IPS-18a (cell line): ENCODE data around the gene RPL36AL.
A peak's percentile ranks its signal among the peaks of the same experiment; 100 is the strongest.

Experiments used
- H3K27ac ChIP-seq: one replicate; pipeline ENCODE4 v1.5.1; 2013; ENCODE audit warnings: low read length
- H3K27me3 ChIP-seq: one replicate; pipeline ENCODE4 v1.6.1; 2013; ENCODE audit warnings: mild to moderate bottlenecking, low read length; ENCODE audit not compliant: control insufficient read depth, insufficient read depth
- H3K36me3 ChIP-seq: one replicate; pipeline ENCODE4 v1.6.1; 2013; ENCODE audit warnings: low read depth, low read length; ENCODE audit not compliant: control insufficient read depth
- H3K4me1 ChIP-seq: one replicate; pipeline ENCODE4 v1.6.1; 2013; ENCODE audit warnings: low read depth, low read length; ENCODE audit not compliant: control insufficient read depth
- H3K4me3 ChIP-seq: one replicate; pipeline ENCODE4 v1.5.1; 2013; ENCODE audit warnings: low read length
- H3K9ac ChIP-seq: one replicate; pipeline ENCODE4 v1.6.1; 2013; ENCODE audit warnings: mild to moderate bottlenecking, low read length, moderate library complexity
- H3K9me3 ChIP-seq: one replicate; pipeline ENCODE4 v1.6.1; 2013; ENCODE audit warnings: low read depth, low read length; ENCODE audit not compliant: control insufficient read depth

The RPL36AL gene

DNA sequence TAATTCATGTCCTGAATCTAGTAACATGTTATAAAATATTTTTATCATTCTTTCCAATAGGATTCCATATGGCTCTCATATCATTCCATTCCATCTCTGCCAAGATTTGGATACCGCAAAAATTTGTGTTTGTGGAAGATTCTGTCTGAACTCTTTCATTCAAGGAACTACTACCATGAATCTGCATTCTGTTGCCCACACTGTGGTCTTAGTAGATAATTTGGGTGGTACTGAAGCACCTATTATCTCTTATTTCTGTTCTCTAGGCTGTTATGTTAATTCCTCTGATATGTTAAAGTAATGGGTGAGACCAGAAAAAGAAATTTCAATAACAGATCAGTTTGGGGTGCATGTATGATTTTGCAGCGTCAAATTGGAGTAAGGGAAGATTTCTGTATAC is 6.2 kb downstream of the RPL36AL start:
- Histone ChIP-seq H3K27me3 (no peaks in the 10 kb centered on the region), H3K36me3 (peaks cover 27% of the 10 kb centered on the region), H3K4me1 (no peaks in the 10 kb centered on the region), H3K27ac (no peak overlapping the region), H3K9ac (no peak overlapping the region), H3K9me3 (no peaks in the 10 kb centered on the region), H3K4me3 (no peak overlapping the region)

DNA sequence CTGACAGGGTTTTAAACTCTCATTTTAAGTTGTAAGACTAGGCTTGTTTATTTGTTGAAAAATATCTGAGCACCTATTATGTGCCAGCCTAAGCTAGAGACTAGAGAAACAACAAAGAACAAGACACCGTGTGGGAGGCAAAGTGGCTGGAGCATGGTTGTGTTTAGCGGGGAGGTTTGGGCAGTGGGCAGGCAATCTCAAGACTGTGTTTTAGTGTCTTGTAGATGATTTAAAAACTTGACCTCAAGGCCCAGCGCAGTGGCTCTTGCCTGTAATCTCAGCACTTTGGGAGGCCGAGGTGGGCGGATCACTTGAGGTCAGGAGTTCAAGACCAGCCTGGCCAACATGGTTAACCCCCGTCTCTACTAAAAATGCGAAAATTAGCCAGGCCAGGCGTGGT is 7.8 kb downstream of the RPL36AL start:
- H3K4me1 ChIP-seq, result no peaks in the 10 kb centered on the region
- no peak overlapping the region for H3K27ac ChIP-seq
- peaks cover 17% of the 10 kb centered on the region for H3K36me3 ChIP-seq
- H3K27me3 ChIP-seq, result no peaks in the 10 kb centered on the region
- H3K9ac ChIP-seq, result no peak overlapping the region
- H3K9me3 ChIP-seq, result no peaks in the 10 kb centered on the region
- no peak overlapping the region for H3K4me3 ChIP-seq

DNA sequence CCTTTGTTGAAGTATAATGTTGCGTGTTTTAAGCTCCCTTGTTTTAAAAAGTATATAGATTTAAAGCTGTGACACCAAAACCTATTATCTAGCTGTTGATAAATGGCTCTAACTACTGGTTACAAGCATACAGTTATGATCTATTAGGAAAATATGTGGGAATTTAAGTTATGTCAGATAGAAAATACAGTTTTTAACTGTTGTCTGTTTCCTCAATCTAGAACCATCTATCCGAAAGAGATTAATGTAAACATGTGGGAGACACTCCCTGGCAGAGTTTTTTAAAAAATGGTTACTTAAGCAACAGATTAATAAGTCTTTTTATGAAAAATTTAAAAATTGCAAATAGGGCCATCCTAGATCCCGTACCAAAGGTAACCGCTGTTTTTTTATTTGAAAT is 8.2 kb downstream of the RPL36AL start:
- Histone ChIP-seq H3K4me3 (no peak overlapping the region), H3K9me3 (no peaks in the 10 kb centered on the region), H3K27ac (no peak overlapping the region), H3K27me3 (no peaks in the 10 kb centered on the region), H3K4me1 (no peaks in the 10 kb centered on the region), H3K36me3 (peaks cover 18% of the 10 kb centered on the region), H3K9ac (no peak overlapping the region)

DNA sequence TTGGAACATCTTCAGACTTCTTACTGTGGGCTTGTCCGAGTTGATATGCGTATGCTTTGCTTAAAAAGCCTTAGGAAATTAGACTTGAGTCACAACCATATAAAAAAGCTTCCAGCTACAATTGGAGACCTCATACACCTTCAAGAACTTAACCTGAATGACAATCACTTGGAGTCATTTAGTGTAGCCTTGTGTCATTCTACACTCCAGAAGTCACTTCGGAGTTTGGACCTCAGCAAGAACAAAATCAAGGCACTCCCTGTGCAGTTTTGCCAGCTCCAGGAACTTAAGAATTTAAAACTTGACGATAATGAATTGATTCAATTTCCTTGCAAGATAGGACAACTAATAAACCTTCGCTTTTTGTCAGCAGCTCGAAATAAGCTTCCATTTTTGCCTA is 12.8 kb downstream of the RPL36AL start:
- H3K4me3 ChIP-seq, result no peak overlapping the region
- H3K9me3 ChIP-seq, result no peaks in the 10 kb centered on the region
- H3K27ac ChIP-seq, result no peak overlapping the region
- H3K4me1 ChIP-seq, result no peaks in the 10 kb centered on the region
- H3K27me3 ChIP-seq, result no peaks in the 10 kb centered on the region
- peaks cover 41% of the 10 kb centered on the region for H3K36me3 ChIP-seq
- H3K9ac ChIP-seq, result no peak overlapping the region

DNA sequence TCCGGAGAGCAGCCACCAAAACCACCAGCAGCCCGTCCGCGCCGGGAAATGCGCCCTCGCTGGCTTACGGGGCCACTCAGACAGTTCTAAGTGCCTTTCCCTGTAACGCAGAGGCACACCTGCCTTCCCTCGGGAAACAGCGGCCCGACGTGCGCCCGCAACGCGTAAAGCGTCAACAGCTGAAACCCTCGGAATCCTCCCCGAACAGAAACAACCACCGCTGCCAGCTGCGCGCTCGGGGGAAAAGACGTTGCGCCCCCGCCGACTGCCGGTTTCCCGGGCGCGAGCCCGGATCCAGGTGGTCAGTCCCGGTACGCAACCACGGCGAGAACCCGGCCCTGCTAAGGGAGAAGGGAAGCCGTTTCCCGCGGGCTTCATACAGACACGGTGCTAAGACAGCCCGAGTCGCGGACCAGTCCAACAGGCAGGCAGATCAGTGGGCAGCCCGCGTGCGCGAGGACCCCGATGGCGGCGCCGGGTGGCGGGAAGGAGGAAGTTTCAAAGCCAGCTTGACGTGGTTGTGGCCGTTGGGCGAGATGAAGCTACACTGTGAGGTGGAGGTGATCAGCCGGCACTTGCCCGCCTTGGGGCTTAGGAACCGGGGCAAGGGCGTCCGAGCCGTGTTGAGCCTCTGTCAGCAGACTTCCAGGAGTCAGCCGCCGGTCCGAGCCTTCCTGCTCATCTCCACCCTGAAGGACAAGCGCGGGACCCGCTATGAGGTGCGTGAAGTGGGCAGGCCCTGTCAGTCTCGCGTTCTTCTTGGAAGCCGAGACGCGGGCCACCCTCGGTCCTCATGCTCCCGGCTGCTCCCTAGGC is 21.7 kb downstream of the RPL36AL start, which contains the start of gene LRR1:
LRR1 (plus strand) TSS at position 456 of the 816 bp plus-strand sequence; CDS start at position 537, 81 bp downstream.
- no peaks in the 10 kb centered on the region for H3K27me3 ChIP-seq
- H3K9me3 ChIP-seq, result no peaks in the 10 kb centered on the region
- no peaks in the 10 kb centered on the region for H3K4me1 ChIP-seq
- peak within 1 kb of the TSS; percentile 66 for H3K27ac ChIP-seq
- H3K36me3 ChIP-seq, result peaks cover 13% of the 10 kb centered on the region
- H3K4me3 ChIP-seq, result peak within 1 kb of the TSS; percentile 99
- peak within 1 kb of the TSS; percentile 95 for H3K9ac ChIP-seq

DNA sequence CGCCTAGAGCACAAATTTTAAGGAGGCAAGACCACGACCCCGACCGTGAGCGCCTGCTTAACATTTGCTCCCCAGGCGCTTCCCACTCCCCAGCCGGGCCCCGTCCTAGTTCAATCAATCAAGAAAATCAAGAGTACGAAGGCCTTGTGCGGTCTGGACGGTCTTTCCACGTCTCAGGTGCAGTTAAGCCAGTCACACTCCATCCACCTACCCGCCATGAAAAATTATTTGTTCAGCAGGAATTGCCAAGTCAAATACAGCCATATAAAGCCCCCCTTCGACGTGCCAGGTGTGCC is 22.3 kb downstream of the RPL36AL start:
- peak overlapping the region; percentile 66 for H3K27ac ChIP-seq
- peak overlapping the region; percentile 95 for H3K9ac ChIP-seq
- H3K27me3 ChIP-seq, result no peaks in the 10 kb centered on the region
- H3K36me3 ChIP-seq, result peaks cover 10% of the 10 kb centered on the region
- peak overlapping the region; percentile 99 for H3K4me3 ChIP-seq
- H3K4me1 ChIP-seq, result no peaks in the 10 kb centered on the region
- no peaks in the 10 kb centered on the region for H3K9me3 ChIP-seq

DNA sequence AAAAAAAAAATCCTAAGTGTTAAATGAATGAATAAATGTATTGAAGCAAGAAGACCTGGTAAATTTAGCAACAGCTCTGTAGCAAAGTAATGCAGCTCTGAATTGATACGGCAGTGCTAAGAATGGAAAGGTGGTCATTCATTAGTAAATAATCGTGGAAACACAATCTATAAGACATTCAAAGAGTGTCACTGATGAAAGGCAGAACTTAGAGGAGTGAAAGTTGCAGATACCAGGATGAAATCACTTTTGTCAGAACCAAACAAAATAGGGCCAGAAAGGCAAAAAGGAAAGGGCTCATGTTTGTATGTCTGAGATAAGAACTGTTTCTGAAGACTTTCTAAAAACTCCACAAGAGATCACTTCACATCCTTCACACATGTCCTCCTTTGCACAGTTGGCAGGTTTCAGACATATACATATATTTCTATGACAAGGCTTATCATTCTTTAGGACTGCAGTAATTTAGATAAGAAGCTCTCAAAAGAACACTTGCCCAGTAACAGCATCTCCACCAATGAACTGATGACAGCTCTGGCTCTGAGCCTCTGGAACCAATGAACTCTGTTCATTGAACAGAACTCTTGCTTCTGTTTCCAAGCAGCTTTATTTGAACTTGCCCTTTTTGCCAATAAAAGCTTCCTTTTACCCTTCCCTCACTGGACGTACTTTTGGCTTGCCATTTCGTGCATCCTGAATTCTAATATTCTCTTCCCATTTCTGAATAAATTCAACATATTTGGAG is 25.9 kb downstream of the RPL36AL start:
- H3K9ac ChIP-seq, result no peak overlapping the region
- no peaks in the 10 kb centered on the region for H3K9me3 ChIP-seq
- H3K36me3 ChIP-seq, result no peaks in the 10 kb centered on the region
- H3K4me3 ChIP-seq, result no peak overlapping the region
- H3K27me3 ChIP-seq, result no peaks in the 10 kb centered on the region
- H3K4me1 ChIP-seq, result no peaks in the 10 kb centered on the region
- H3K27ac ChIP-seq, result no peak overlapping the region

DNA sequence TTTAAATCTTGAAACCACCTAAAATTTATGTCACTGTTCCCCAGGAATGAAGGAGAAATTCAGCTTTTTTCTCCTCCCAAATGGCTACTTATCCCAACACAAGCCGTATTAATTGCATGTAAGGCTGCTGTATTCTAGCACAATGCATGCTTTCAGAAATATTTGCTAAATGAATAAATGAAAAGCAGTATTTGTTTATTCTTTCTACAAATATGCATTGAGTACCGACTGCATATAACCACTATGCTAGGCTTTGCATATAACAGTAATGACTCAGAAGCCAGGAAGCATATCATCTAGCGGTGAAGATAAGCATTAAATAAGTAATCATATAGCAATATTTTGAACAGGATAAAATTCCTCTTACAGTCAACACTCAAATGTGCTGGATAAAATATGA is 27.4 kb downstream of the RPL36AL start:
- H3K27me3 ChIP-seq, result no peaks in the 10 kb centered on the region
- H3K9ac ChIP-seq, result no peak overlapping the region
- no peaks in the 10 kb centered on the region for H3K4me1 ChIP-seq
- no peak overlapping the region for H3K4me3 ChIP-seq
- no peak overlapping the region for H3K27ac ChIP-seq
- no peaks in the 10 kb centered on the region for H3K9me3 ChIP-seq
- no peaks in the 10 kb centered on the region for H3K36me3 ChIP-seq

DNA sequence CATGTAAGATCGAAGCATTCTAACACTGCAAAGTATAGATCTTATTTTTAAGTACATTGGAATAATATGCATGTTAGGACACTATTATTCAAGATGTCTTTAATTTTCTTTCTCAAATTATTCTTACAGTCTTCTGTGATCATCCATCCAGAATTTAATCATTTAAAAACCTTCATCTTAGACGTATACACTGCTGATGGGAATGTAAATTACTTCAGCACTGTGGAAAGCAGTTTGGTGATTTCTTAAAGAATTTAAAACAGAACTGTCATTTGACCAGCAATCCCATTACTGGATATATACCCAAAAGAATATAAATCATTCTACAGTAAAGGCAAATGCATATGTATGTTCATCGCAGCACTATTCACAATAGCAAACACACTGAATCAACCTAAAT is 31.0 kb downstream of the RPL36AL start:
- Histone ChIP-seq H3K4me3 (no peak overlapping the region), H3K4me1 (no peaks in the 10 kb centered on the region), H3K36me3 (peaks cover 5% of the 10 kb centered on the region), H3K9ac (no peak overlapping the region), H3K27ac (no peak overlapping the region), H3K27me3 (no peaks in the 10 kb centered on the region), H3K9me3 (no peaks in the 10 kb centered on the region)

DNA sequence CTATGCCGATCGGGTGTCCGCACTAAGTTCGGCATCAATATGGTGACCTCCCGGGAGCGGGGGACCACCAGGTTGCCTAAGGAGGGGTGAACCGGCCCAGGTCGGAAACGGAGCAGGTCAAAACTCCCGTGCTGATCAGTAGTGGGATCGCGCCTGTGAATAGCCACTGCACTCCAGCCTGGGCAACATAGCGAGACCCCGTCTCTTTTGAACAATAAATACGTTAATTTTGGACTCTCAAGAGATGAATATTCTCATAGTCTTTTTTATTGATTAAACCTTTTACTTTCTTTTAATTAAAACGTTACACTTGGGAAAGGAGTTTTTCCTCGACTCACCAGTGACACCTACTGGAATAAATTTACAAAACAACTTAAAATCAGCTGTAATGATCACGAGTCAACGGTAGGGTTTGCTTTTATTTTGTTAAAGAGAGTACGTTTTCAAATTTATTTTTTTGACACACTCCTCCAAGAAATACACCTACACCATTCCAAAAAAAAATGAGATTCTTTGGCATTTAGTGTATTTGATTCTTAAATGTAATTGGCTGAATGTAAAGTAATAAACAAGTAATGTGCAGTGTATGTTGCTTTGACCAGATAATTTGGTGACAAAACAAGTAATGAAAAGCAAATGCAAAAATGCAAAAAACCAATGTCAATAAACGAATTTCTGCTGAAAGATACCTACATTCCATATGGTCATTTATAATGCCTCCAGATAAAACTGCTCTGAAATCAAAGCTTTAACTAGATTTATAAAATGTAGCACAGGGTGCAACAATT is 33.6 kb downstream of the RPL36AL start:
- Histone ChIP-seq H3K4me3 (peak overlapping the region; percentile 98), H3K36me3 (peaks cover 26% of the 10 kb centered on the region), H3K27me3 (no peaks in the 10 kb centered on the region), H3K9me3 (no peaks in the 10 kb centered on the region), H3K4me1 (peaks cover 9% of the 10 kb centered on the region), H3K9ac (no peak overlapping the region), H3K27ac (no peak overlapping the region)

DNA sequence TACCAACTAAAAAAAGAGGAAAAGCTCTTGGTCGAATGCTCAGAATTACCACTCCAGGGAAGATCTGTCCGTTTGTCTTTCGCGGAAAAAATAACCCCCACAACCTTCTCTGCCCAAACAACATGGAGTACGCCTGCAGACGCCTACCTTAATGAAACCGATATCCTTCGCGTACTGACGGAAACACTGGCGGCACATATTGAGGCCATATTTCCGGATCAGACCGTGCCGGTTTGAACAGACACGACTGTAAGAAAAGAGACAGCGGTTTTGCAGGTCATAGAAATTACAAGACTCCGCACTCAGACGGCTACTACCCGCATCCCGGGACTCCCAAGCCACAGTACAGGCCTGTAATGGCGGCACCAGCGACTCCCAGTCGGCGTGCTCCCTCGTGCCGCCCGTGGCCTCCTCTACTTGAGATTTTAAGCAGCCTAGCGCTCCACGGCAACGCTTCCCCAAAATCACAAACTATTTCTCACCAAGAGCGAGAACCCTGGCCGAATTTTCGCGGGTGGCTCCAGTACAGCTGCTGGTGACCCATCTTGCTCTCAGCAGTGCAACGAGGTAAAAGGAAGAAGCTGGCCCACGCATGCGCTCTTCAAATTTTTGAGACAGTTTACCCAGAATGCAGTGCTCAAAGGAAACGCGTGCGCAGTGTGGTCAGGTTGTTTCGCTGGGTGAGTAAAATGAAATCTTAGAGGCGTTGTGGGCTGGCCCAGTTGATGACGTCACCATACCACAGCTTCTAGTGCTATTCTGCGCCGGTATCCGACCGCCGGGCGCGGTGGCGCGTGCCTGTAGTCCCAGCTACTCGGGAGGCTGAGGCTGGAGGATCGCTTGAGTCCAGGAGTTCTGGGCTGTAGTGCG is 34.4 kb downstream of the RPL36AL start, which contains the start of gene RPS29:
RPS29 (minus strand) TSS at position 578 of the 870 bp plus-strand sequence; CDS start at position 544, 34 bp downstream.
- Histone ChIP-seq H3K4me3 (peak within 1 kb of the TSS; percentile 98), H3K9ac (peak within 1 kb of the TSS; percentile 92), H3K36me3 (peaks cover 26% of the 10 kb centered on the region), H3K27ac (peak within 1 kb of the TSS; percentile 91), H3K27me3 (no peaks in the 10 kb centered on the region), H3K4me1 (peaks cover 9% of the 10 kb centered on the region), H3K9me3 (no peaks in the 10 kb centered on the region)
